H4 (cell line): Measurements from ENCODE around the gene ACKR3. TPM values are rescaled to one million over a fixed set of nuclear protein-coding genes. Genes with fewer than 3 reads are reported as not detected.

ENCODE experiments used
- DNase-seq: peaks from one replicate; pipeline ENCODE4 v3.0.0-alpha.2; 2015; ENCODE audit warnings: low spot score
- total RNA-seq: library from RNA; depleted of rRNA; stranded (reverse); fragments of >200 nt; shearing (Covaris generic); gene quantifications from 2 replicates; pipeline ENCODE4 v1.2.3, GENCODE V29; 2014; rRNA removed

The ACKR3 gene
- 1.0 and 1.4 TPM in 2 replicates for total RNA-seq

DNA sequence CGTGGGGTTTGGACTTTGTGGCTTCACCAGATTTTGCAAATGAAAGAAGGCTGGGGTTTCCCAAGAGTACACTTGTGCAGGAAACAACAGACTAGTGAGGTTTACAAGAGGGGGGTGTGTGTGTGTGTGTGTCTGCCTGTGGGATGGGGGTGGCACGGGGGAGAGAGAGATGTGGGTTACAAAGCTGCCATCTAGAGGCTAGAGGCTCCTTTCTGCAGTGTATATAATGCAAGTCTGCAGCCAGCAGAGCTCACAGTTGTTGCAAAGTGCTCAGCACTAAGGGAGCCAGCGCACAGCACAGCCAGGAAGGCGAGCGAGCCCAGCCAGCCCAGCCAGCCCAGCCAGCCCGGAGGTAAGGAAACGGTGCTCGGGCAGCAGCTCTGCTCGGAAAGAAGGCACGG lies at the start of gene ACKR3:
TSS of gene ACKR3 (plus strand) at position 253 of the 401 bp plus-strand sequence. CDS start 10,641 bp downstream, outside the sequence.
- peak; percentile 76 for DNase-seq

DNA sequence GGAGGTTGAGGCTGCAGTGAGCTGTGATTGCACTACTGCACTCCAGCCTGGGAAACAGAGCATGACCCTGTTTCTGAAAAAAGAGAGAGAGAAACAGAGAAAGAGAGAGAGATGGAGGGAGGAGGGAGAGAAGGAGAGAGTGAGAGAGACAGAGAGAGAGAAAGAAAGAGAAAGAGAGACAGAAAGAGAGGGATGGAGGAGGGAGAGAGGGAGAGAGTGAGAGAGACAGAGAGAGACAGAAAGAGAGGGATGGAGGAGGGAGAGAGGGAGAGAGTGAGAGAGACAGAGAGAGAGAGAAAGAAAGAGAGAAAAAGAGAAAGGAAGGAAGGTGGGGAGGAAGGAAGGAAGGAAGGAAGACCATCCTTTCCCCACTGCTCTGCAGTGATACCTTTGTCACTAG lies 48.1 kb upstream of the ACKR3 start:
- DNase-seq, result no peak

DNA sequence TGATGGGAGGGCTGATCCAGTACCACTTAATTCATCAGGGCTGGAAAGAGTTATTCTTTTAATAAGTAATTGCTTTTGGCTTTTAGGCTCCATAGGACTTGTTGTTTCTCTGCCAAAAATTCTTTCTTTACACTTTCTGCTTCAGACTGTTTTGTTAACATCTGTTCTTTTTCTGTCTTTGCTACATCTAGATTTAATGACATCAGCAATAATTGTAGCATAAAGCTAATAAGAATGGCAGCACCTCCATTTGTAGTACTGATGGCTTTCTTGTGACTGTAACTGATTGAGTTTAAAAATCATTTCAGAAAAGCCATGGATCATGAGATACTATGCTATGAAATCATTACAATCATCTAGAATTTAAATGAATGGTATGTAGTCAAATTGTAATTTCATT lies 46.4 kb upstream of the ACKR3 start:
- no peak for DNase-seq

- no peak for DNase-seq
Measured at GRCh38 chr2:236525411-236525997, 44.1 kb upstream of the ACKR3 start.

DNA sequence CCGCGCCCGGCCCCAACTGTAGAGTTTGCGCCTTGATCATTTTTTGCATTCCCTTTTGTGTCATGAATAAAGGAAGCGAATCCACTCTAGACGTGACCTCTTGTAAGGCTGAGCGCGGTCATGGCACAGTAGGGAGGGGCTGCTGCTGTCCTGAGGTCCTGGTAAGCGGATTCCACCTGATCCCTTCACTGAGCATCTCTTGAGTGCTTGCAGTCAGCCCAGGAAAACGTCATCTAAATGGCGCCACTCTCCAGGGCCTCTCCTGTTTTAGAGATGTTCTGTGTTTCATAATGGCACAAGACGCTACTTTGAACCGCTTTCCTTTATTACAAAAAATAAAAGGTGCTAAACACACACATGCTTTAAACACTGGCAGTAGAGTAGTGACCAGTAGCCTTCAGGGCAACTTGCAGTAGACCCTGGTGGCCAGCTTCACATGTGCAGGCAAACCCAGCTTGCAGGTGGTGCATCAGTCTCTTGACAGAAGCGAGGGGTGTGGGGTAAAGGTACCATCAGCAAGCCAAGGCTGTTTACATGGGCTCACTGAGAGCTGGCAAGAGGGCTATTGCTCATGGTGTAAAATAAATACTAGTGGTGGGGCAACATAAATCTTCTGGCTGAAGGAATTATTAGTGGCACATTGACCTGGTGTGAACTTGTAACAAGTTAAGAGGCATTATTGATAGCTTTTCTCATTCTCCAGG lies 43.0 kb upstream of the ACKR3 start:
- DNase-seq, result peak; percentile 49

DNA sequence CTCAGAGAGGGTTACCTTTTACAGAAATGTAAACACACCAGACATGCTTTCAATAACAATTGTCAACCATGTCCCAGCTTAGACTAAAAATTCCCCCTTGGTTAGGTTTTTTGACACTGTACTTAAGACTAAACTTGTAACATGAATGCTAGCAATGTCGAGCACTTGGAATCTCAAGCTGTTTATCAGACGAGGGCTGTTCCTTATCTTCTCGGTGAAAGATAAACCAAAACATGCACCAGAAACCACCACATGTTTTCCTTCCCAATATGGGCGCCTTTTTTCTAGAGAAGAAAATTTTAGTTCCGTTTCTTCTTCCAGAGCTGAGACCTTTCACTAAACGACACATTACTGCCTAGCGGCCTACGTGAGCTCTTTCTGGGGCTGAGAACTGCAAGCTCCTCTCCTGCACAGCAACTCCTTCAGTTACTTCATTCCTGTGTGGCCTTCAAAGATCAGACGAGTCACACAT lies 42.4 kb upstream of the ACKR3 start:
- DNase-seq, result no peak

DNA sequence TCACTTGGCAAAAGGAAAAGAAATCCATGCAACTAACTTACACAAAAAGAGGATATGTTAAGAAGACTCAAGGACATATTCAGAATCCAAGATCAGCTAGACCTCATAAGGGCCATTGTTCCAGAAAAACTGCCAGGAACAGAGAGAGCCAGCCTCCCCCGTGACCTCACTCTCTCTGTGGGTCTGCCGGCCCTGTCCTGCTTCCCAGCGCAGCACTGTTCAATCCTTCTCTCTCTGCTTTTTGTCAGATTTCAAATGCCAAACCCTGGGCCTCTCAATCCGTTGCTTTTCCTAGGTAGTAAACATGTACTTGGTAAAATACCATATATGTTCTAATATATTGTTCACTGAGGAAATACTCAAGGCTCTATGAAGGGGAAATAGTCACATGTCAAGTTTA lies 40.0 kb upstream of the ACKR3 start:
- DNase-seq, result no peak

DNA sequence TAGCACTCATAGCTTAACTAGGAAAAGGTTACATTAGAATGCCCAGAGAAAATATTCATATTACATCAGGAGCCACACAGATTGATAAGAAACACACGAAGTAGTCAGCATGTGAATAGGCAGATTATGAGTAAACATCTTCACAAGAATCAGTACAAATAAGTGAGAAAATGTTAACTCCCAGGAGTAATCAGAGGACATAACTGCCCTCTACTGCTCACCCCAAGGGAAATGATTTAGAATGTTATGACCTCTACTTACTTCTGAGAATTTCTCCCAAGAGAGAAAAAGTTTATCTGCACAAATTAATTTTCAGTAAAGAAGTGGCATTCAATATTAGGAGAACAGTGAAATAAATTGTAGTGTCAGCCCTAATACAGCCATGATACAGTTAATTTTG lies 39.1 kb upstream of the ACKR3 start:
- no peak for DNase-seq

DNA sequence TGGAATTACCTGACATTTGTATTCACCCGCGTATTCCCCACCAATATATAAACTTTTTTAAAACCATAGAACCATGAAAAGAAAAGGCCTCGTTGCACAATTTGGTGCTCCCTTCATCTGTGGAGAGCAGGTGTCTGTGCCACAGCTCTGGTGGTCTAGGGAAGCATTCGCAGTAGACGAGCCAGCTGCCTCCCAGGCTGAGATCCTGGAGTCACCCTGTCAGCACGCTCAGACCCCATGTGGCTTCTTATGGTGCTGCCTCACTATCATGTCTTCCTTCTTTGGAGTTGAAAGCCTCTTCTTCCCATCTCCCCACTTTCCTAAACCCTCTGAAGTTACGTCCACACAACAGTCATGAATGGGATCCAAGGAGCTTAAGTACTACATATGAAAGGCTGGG lies 38.4 kb upstream of the ACKR3 start:
- DNase-seq, result no peak

DNA sequence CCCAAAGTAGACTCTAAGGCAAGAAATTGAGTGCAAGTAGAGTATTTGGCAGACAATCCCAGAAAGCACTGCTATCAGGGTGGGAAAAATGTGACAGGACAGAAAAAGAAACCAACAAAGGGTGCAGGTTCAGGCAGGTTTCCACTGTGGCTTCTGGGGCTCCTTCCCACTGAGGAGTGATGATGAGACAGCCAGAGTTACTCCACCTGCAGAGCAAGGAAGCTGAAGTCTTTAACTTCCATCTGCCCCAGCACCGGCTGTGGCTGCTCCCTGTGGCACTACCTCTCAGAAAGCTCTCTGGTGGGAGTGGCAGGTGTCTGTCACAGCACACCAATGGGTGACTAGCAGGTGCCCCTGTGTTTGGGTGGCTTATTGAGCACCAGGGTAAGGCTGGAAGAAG lies 37.6 kb upstream of the ACKR3 start:
- no peak for DNase-seq

DNA sequence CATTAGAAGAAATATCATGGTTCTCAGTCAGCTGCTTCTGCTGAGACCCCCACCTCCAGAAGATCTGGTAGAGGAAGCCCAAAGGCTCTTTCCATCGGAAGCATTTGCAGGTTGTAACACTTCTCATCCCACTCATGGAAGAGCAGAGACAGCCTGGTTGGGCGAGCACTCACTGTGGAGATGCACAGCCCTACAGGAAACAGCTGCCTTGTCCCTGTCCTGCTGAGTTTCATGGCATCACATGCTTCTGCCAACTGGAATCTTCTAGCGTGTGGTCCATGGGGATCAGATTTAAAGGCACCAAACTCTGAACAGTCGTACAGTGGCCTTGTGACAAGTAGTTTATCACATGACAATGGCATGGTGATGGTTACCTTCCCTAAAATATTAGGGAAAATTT lies 36.3 kb upstream of the ACKR3 start:
- DNase-seq, result no peak

DNA sequence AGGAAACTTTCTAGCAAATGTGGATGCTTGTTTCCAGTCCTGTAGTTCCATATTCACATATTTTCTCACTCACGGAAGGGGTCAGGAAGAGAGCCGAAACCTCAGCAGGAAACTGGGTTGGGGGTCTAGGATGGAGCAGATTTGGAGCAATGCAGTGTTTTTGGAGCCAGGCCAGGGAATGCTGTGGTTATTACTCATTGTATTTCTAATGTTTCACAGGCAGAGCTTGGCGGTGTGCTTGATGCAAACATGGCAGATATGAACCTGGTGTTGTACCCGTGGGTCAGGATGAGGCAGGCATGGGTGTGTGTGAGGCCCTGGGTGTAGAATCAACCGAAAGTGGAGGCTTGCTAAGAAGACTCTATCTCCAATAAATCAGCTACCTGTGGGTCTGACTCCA lies 34.6 kb upstream of the ACKR3 start:
- peak; percentile 61 for DNase-seq

DNA sequence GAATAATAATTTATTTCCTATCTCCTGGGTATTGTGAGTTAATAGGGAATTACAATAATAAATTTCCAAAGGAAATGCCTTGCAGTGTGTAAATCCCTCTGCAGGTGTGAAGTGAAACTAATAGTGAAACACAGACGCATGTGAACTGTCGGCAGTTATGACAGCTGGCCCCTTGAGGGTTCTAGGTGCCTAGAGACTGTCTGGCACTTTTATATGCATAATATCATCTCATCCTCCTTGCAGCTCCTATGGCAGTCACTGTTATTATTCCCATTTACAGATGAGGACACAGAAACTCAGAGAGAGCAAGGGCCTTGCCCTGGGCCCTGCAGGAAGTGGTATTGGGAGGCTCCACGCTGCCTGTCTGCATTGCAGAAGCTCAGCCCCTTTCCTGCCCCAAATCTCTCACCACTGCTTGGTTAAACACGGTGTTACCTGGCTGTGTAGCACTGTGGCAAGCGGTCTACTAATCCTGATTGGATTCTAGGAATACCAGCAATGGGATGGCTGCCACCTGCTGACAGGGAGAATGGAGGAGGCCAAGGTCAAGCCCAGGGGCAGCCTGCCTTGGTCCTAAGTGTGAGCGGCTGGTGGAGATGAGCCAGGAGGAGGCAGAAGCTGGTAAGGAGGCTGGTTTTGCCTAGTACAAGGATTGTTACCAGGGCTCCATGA lies 32.8 kb upstream of the ACKR3 start:
- DNase-seq, result no peak

GRCh38 chr2:236538242-236538641 lies 31.4 kb upstream of the ACKR3 start:
- DNase-seq, result no peak

- no peak for DNase-seq
Measured at GRCh38 chr2:236541008-236541562, 28.5 kb upstream of the ACKR3 start.

DNA sequence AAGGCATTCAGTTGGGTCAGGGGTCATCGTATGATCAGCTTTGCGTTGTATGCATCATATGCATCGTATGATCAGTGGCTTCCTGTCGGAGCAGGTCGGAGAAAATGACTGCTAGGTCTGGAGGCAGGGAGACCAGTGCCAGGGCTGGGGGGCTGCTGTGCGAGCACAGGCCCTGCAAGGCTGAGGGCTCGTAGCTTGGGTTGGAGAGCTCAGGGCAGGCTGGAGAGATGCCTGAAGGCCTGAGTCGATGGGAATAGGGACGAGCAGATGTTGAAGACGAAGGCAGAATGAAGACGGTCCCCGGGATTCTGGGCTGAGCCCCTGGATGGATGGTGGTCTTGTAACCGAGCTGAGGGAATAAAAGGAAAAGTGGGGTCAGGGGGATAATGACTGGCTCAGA lies 25.3 kb upstream of the ACKR3 start:
- no peak for DNase-seq

DNA sequence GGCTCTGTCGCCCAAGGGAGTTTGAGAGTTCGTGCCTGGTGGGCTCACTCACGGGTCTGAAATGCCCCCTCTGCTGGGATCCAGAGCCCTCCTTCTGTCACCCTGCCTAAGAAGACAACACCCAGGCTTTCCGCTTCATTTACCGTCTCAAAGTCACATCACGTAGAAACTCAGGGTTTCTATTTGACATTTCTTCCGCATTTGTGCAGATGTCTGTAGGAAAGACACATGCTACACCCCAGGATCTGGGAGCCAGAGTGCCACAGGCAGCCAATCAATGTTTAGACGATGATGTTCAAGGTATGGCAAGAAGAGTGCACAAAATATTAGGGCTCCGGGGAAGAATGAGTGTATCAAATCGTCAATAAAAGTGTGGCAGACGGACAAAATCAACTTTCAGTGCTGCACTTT lies 24.4 kb upstream of the ACKR3 start:
- DNase-seq, result no peak

- no peak for DNase-seq
Measured at GRCh38 chr2:236545814-236546480, 23.7 kb upstream of the ACKR3 start.

GRCh38 chr2:236546561-236547002 lies 23.0 kb upstream of the ACKR3 start:
- no peak for DNase-seq

DNA sequence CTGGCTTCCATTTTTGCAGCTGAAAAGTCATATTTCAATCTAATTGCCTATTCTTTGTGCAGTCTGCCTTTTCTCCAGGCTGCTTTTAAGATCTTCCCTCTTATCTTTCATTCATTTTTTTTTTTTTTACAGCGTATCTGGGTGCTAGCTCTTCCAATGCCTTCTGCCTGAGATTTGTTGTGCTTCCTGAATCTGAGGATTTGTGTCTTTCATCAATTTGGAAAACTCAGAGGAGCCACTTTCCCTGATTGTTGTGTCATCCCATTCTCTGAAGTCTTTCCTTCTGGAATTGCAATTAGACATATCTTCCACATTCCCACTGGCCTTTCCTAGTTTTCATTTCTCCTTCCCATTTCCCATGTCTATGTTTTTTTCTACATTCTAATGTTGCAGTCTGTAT lies 21.9 kb upstream of the ACKR3 start:
- DNase-seq, result no peak

DNA sequence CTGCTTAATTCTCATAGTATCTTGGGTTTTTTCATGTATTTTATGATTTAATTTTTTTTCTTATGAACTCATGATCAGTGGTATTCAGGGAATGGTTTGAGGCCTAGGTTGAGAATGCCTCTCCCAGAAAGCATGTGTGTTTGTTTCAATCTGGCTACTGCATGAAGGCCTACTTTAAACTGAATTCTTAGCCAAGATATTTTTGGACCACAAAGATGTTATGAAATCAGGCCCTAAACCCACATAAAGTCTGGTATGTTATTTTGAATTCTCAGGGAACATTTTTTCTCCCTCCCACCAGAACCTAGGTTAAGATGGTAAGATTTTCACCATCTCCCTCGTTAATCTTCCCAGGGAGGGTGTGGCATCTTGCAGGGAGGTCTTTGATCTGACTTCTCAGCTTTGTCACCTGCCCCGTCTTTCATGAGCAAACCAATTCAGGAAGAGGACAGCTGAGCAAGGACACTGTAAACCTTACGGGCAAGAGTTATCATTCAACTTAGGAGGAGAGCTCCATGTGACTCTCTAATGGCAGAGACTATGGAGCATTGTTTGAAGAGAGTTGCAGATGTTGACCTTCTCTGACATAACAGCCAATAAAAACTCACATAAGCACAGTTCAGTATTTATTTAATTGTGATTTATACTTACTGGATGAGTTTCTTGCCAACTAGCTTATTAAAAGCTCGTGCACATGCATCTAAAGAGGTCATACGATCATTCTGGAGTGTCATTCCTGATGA lies 21.3 kb upstream of the ACKR3 start:
- no peak for DNase-seq
